Testis (tissue), 2 donors: ENCODE data around the gene NELL1.

ENCODE experiments used
- POLR2A ChIP-seq: fragments of 450-650 bp; IDR thresholded peaks from one replicate; pipeline ENCODE4 v1.6.1; 2017; ENCODE audit warnings: antibody characterized with exemption, mild to moderate bottlenecking, moderate library complexity
- TF ChIP-seq, protein P1 (sequence below), 3 experiments: fragments of 450-650 bp in 2 of 3; fragments of 200-600 bp in 1 of 3; sonication (generic) in 1 of 3; IDR thresholded peaks; one replicate each; pipeline ENCODE4 v1.5.1; 2016 to 2019; ENCODE audit warnings: antibody characterized with exemption in 3 of 3, mild to moderate bottlenecking in 2 of 3, moderate library complexity in 1 of 3

DNA sequence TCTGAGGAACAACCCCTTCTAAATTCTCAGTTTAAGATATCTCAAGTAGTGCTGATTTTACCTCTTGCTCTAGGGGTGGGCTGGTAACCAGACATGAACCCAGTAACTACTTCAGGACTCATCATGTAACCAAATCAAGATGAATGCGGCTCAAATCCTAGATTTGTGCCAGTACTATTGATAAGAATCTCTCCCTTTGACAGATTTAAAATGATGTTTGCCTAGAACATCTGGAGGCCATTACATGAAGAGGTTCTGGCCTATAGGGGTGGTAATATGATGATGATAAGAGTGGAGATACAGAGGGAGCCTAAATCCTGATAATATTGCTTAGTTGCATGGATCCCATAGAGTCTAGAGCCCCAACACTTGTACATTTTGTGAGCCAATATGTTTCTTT, 850.9 kb downstream of the NELL1 start:
- TF ChIP-seq POLR2A: no peak
- TF ChIP-seq, protein P1, sequence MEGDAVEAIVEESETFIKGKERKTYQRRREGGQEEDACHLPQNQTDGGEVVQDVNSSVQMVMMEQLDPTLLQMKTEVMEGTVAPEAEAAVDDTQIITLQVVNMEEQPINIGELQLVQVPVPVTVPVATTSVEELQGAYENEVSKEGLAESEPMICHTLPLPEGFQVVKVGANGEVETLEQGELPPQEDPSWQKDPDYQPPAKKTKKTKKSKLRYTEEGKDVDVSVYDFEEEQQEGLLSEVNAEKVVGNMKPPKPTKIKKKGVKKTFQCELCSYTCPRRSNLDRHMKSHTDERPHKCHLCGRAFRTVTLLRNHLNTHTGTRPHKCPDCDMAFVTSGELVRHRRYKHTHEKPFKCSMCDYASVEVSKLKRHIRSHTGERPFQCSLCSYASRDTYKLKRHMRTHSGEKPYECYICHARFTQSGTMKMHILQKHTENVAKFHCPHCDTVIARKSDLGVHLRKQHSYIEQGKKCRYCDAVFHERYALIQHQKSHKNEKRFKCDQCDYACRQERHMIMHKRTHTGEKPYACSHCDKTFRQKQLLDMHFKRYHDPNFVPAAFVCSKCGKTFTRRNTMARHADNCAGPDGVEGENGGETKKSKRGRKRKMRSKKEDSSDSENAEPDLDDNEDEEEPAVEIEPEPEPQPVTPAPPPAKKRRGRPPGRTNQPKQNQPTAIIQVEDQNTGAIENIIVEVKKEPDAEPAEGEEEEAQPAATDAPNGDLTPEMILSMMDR (IDR thresholded peaks at IDR 0.05): no peak
